Ramos (cell line): ENCODE data around the gene TAP1.

Source experiments
- in situ Hi-C: fragments of 300-500 bp; cut with MboI; formaldehyde crosslinking; loops from one replicate; pipeline ENCODE4 v1.14.3; 2022; ENCODE audit warnings: low sequenced_read_pairs; ENCODE audit not compliant: unreplicated experiment

TAP1 gene

GRCh38 chr6:32842690-32843089 is 10.8 kb downstream of the TAP1 start:
- in situ Hi-C loops, result no loop called here

GRCh38 chr6:32842021-32842650 is 11.4 kb downstream of the TAP1 start:
- in situ Hi-C loops, result no loop called here

- in situ Hi-C loops, result no loop called here
Measured at GRCh38 chr6:32840604-32841246, 12.8 kb downstream of the TAP1 start.

GRCh38 chr6:32839356-32839755 is 14.1 kb downstream of the TAP1 start:
- in situ Hi-C loops, result no loop called here

GRCh38 chr6:32838114-32838958 is 15.2 kb downstream of the TAP1 start, which contains the start of gene TAP2:
Gene TAP2 (minus strand): TSS chr6:32838739. CDS start chr6:32838233, 506 bp downstream.
- in situ Hi-C loops, result no loop called here

GRCh38 chr6:32837651-32838113 is 15.8 kb downstream of the TAP1 start:
- in situ Hi-C loops, result no loop called here

GRCh38 chr6:32836873-32837272 is 16.6 kb downstream of the TAP1 start:
- in situ Hi-C loops, result no loop called here

GRCh38 chr6:32835167-32835893 is 18.2 kb downstream of the TAP1 start:
- in situ Hi-C loops, result no loop called here

GRCh38 chr6:32833664-32834063 is 19.8 kb downstream of the TAP1 start:
- in situ Hi-C loops, result no loop called here

GRCh38 chr6:32832535-32832934 is 21.0 kb downstream of the TAP1 start:
- in situ Hi-C loops, result no loop called here

GRCh38 chr6:32830936-32831335 is 22.6 kb downstream of the TAP1 start:
- in situ Hi-C loops, result no loop called here

GRCh38 chr6:32830017-32830416 is 23.5 kb downstream of the TAP1 start:
- in situ Hi-C loops, result no loop called here

- in situ Hi-C loops, result no loop called here
Measured at GRCh38 chr6:32829495-32829894, 24.0 kb downstream of the TAP1 start.

GRCh38 chr6:32827025-32827424 is 26.5 kb downstream of the TAP1 start:
- in situ Hi-C loops, result no loop called here

GRCh38 chr6:32825966-32826365 is 27.5 kb downstream of the TAP1 start:
- in situ Hi-C loops, result no loop called here

- in situ Hi-C loops, result no loop called here
Measured at GRCh38 chr6:32819729-32820128, 33.8 kb downstream of the TAP1 start.

- in situ Hi-C loops, result no loop called here
Measured at GRCh38 chr6:32818867-32819266, 34.6 kb downstream of the TAP1 start.

- in situ Hi-C loops, result no loop called here
Measured at GRCh38 chr6:32816746-32817204, 36.7 kb downstream of the TAP1 start, which contains the start of gene HLA-DOB. Gene HLA-DOB (minus strand): TSS chr6:32817002. CDS start chr6:32816951, 51 bp downstream.

GRCh38 chr6:32815996-32816395 is 37.5 kb downstream of the TAP1 start:
- in situ Hi-C loops, result no loop called here

- in situ Hi-C loops, result no loop called here
Measured at GRCh38 chr6:32815115-32815514, 38.4 kb downstream of the TAP1 start.
